ENCODE results near the gene DOCK6. TPM values are rescaled to one million over a fixed set of nuclear protein-coding genes. Genes with fewer than 3 reads are reported as not detected.

Gene DOCK6
- total RNA-seq, 1 experiment from 2014 or later, result 57.9 TPM

GRCh38 chr19:11164879-11165406 is 97.4 kb downstream of the DOCK6 start:
- Histone ChIP-seq H3K23me2 (ENCODE audit: insufficient read length, low read depth, low read length, poor library complexity, severe bottlenecking) (no peaks in the 10 kb centered on the region), H2AFZ (ENCODE audit: low read length) (no peak overlapping the region), H3K79me2 (ENCODE audit: insufficient read depth, low read length) (no peaks in the 10 kb centered on the region), H2BK20ac (ENCODE audit: low read depth, low read length, poor library complexity, severe bottlenecking) (no peak overlapping the region), H4K5ac (ENCODE audit: insufficient read length, low read depth, low read length) (no peak overlapping the region), H2BK5ac (ENCODE audit: insufficient read length, low read length) (no peak overlapping the region), H3K23ac (ENCODE audit: insufficient read length, low read depth, low read length) (no peak overlapping the region), H3K9ac (ENCODE audit: extremely low read depth, insufficient read length, low read length) (no peak overlapping the region), H3K27ac (ENCODE audit: insufficient read length, low read depth, low read length) (no peak overlapping the region), H4K91ac (ENCODE audit: insufficient read length, low read depth, low read length) (no peak overlapping the region), H3K56ac (ENCODE audit: insufficient read length, low read depth, low read length) (no peak overlapping the region), H4K20me1 (ENCODE audit: control insufficient read depth, insufficient read depth, insufficient read length) (no peaks in the 10 kb centered on the region), H2BK120ac (ENCODE audit: low read depth, low read length, poor library complexity, severe bottlenecking) (no peak overlapping the region), H4K8ac (replicated peaks; ENCODE audit: insufficient read length, low read depth, low read length) (no peak overlapping the region), H2AK5ac (ENCODE audit: insufficient read length, low read length) (no peak overlapping the region), H3K4me1 (ENCODE audit: insufficient read depth, low read length) (no peaks in the 10 kb centered on the region), H3K14ac (ENCODE audit: insufficient read depth, low read length) (no peak overlapping the region), H3T11ph (ENCODE audit: low read length) (no peak overlapping the region), H2BK12ac (ENCODE audit: insufficient read length, low read depth, low read length) (no peak overlapping the region), H3K4ac (ENCODE audit: low read depth, low read length) (no peak overlapping the region), H2BK15ac (ENCODE audit: low read depth, low read length) (no peak overlapping the region), H3K27me3 (ENCODE audit: insufficient read depth, low read length) (no peaks in the 10 kb centered on the region), H3K4me2 (ENCODE audit: insufficient read depth, insufficient read length, low read length) (no peak overlapping the region), H3K9me3 (ENCODE audit: control insufficient read depth, low read depth, low read length) (no peaks in the 10 kb centered on the region), H3K18ac (ENCODE audit: insufficient read length, low read depth, low read length) (no peak overlapping the region), H3K79me1 (ENCODE audit: insufficient read depth, low read depth, low read length, poor library complexity, severe bottlenecking) (no peaks in the 10 kb centered on the region)
- H3K9me3 Mint-ChIP-seq, result no peaks in the 10 kb centered on the region
- peaks cover 11 to 35% (median 30%) of the 10 kb centered on the region in 3 experiments for H3K36me3 Mint-ChIP-seq (ENCODE audit: insufficient read depth in 1 of 3, low read depth in 3 of 3)
- TF ChIP-seq, protein P1, sequence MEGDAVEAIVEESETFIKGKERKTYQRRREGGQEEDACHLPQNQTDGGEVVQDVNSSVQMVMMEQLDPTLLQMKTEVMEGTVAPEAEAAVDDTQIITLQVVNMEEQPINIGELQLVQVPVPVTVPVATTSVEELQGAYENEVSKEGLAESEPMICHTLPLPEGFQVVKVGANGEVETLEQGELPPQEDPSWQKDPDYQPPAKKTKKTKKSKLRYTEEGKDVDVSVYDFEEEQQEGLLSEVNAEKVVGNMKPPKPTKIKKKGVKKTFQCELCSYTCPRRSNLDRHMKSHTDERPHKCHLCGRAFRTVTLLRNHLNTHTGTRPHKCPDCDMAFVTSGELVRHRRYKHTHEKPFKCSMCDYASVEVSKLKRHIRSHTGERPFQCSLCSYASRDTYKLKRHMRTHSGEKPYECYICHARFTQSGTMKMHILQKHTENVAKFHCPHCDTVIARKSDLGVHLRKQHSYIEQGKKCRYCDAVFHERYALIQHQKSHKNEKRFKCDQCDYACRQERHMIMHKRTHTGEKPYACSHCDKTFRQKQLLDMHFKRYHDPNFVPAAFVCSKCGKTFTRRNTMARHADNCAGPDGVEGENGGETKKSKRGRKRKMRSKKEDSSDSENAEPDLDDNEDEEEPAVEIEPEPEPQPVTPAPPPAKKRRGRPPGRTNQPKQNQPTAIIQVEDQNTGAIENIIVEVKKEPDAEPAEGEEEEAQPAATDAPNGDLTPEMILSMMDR (conservative IDR thresholded peaks at IDR 0.05), result no peak
- H3K4me1 Mint-ChIP-seq, result no peaks in the 10 kb centered on the region
- no peaks in the 10 kb centered on the region for H3K27me3 Mint-ChIP-seq (ENCODE audit: low read depth)
- peak overlapping the region in 1 of 3 experiments; percentile 47; a peak in 4 of 7 replicates for H3K27ac Mint-ChIP-seq
- WGBS (ENCODE audit: extremely low coverage, insufficient read length, low lambda C conversion rate), result no CpG with 5 or more reads among the region's 17 CpGs
- no peak for DNase-seq
- H3K4me3 Mint-ChIP-seq, result no peak overlapping the region

All from H9 (cell line).